Upper lobe of left lung (tissue), 6 donors: Measurements from ENCODE around the gene ADAMTS16. TPM values are rescaled to one million over a fixed set of nuclear protein-coding genes. Genes with fewer than 3 reads are reported as not detected.

Experiments used
- ATAC-seq, 2 donors: fragments of 200-7000 bp; cut with Tn5 transposase; one replicate each; pipeline ENCODE4 v1.9.1; 2022; ENCODE audit warnings: mild to moderate bottlenecking in 2 of 2, moderate library complexity in 2 of 2; ENCODE audit not compliant: low FRiP score in 2 of 2
- DNase-seq, 2 donors: peaks; one replicate each; pipeline ENCODE4 v3.0.0-alpha.2; 2019 to 2020
- H3K27ac ChIP-seq, 4 donors: fragments of 200-600 bp; sonication (generic); one replicate each; pipeline ENCODE4 v1.5.1; 2016 to 2019
- H3K27me3 ChIP-seq, 4 donors: fragments of 200-600 bp; sonication (generic); one replicate each; pipeline ENCODE4 v1.5.1; 2017 to 2019
- H3K36me3 ChIP-seq, 4 donors: fragments of 200-600 bp; sonication (generic); one replicate each; pipeline ENCODE4 v1.5.1; 2016 to 2019
- H3K4me1 ChIP-seq, 4 donors: fragments of 200-600 bp; sonication (generic); one replicate each; pipeline ENCODE4 v1.5.1; 2018 to 2019
- H3K4me3 ChIP-seq, 4 donors: fragments of 200-600 bp; sonication (generic); one replicate each; pipeline ENCODE4 v1.5.1; 2017 to 2019; ENCODE audit warnings: mild to moderate bottlenecking in 2 of 4, moderate library complexity in 1 of 4
- H3K9me3 ChIP-seq, 4 donors: fragments of 200-600 bp; sonication (generic); one replicate each; pipeline ENCODE4 v1.5.1; 2018 to 2019
- EP300 ChIP-seq, 4 donors: sonication (generic); formaldehyde crosslinking; IDR thresholded peaks; one replicate each; pipeline ENCODE4 v1.5.1; 2017; ENCODE audit warnings: antibody characterized with exemption in 4 of 4, control low read depth in 2 of 4
- POLR2A ChIP-seq, 4 donors: fragments of 450-650 bp; IDR thresholded peaks; one replicate each; pipeline ENCODE4 v1.5.1; 2016 to 2017; ENCODE audit warnings: antibody characterized with exemption in 4 of 4, mild to moderate bottlenecking in 2 of 4
- POLR2AphosphoS5 ChIP-seq, 2 donors: sonication (generic); formaldehyde crosslinking; IDR thresholded peaks; one replicate each; pipeline ENCODE4 v1.5.1; 2017; ENCODE audit warnings: antibody characterized with exemption in 2 of 2
- WGBS, 2 donors: methylation state at CpG; one replicate each; pipeline ENCODE4 v1.1.5; 2017 to 2018; 5-methylcytosine and 5-hydroxymethylcytosine counted together
- total RNA-seq, 6 donors: library from RNA; depleted of rRNA in 4 of 6; stranded (reverse); fragments of >200 nt in 4 of 6; gene quantifications; one replicate each; pipeline versions ENCODE4 v1.1.0 to v1.2.1, GENCODE V29; 2016 to 2021
- TF ChIP-seq, protein P1 (sequence below), 6 experiments: fragments of 450-650 bp in 4 of 6; fragments of 200-600 bp in 2 of 6; sonication (generic) in 2 of 6; IDR thresholded peaks; one replicate each; pipeline ENCODE4 v1.5.1; 2016 to 2019; ENCODE audit warnings: antibody characterized with exemption in 6 of 6
- donor health status: DM: no; HTN: no; CAD: no; lungs with moderate emphysema.
- donor health status: DM: no; HTN: yes; CAD: no; lungs with severe emphysema.

Gene ADAMTS16
- total RNA-seq, 6 donors from 2014 or later: 0.29 to 3.0 TPM; not detected in 4

DNA sequence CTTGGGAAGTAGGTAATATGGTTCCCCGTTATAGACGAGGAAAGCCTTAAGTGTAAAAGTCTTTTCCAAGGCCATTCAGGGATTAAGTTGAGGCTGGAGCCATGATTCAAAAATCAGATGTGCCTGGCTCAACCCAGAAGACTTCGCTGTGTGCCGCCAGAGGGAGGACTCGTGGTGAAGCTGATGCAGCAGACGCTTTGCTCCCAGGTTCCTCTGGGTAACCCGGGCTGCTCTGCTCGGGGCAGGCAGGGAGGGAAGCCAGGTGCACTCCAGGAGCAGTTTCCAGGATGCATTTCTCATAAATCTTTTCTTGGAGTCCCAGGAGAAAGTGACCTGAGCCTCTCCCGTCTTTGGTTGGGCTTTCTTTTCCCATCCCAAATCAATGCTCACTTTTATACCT, 219.5 kb downstream of the ADAMTS16 start:
- WGBS, 2 donors: 82 to 97% methylated on average over 9 of the region's 9 CpGs
- ATAC-seq (no peak), DNase-seq (no peak)
- Histone ChIP-seq H3K27ac (no peak overlapping the region), H3K27me3 (no peaks in the 10 kb centered on the region), H3K4me1 (no peaks in the 10 kb centered on the region), H3K36me3 (no peaks in the 10 kb centered on the region), H3K4me3 (no peak overlapping the region), H3K9me3 (no peaks in the 10 kb centered on the region)
- TF ChIP-seq POLR2A (IDR thresholded peaks at IDR 0.05): no peak
- TF ChIP-seq, protein P1, sequence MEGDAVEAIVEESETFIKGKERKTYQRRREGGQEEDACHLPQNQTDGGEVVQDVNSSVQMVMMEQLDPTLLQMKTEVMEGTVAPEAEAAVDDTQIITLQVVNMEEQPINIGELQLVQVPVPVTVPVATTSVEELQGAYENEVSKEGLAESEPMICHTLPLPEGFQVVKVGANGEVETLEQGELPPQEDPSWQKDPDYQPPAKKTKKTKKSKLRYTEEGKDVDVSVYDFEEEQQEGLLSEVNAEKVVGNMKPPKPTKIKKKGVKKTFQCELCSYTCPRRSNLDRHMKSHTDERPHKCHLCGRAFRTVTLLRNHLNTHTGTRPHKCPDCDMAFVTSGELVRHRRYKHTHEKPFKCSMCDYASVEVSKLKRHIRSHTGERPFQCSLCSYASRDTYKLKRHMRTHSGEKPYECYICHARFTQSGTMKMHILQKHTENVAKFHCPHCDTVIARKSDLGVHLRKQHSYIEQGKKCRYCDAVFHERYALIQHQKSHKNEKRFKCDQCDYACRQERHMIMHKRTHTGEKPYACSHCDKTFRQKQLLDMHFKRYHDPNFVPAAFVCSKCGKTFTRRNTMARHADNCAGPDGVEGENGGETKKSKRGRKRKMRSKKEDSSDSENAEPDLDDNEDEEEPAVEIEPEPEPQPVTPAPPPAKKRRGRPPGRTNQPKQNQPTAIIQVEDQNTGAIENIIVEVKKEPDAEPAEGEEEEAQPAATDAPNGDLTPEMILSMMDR (IDR thresholded peaks at IDR 0.05): no peak
- no peak for TF ChIP-seq POLR2AphosphoS5 (IDR thresholded peaks at IDR 0.05)
- no peak for TF ChIP-seq EP300 (IDR thresholded peaks at IDR 0.05)

DNA sequence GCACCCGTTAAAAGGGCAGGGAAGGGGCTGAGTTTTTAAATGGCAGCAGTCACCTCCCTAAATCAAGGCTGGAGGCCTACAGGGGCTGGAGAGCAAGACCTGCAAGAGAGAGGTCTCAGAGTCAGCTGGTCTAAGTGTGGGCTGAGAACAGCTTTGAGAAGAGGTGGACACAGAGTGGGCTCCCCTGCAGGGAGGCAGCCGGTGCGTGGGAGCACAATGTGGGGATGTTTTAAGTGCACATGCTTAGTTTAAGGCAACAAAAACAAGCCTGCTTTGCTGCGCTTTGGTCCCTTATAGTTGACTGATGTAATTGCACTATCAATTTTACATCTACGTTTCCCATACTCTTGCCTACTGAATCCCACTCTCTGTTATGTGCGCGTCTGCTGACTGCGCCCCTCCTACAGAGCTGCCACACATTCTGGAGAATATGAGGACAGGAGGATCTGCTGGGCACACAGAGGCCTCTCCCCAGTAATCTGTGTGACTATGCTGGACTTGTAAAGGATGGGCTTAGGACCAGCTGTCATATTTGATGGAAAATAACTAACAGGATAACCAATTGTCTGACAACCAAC, 220.3 kb downstream of the ADAMTS16 start:
- H3K4me3 ChIP-seq: no peak overlapping the region
- H3K4me1 ChIP-seq: no peaks in the 10 kb centered on the region

DNA sequence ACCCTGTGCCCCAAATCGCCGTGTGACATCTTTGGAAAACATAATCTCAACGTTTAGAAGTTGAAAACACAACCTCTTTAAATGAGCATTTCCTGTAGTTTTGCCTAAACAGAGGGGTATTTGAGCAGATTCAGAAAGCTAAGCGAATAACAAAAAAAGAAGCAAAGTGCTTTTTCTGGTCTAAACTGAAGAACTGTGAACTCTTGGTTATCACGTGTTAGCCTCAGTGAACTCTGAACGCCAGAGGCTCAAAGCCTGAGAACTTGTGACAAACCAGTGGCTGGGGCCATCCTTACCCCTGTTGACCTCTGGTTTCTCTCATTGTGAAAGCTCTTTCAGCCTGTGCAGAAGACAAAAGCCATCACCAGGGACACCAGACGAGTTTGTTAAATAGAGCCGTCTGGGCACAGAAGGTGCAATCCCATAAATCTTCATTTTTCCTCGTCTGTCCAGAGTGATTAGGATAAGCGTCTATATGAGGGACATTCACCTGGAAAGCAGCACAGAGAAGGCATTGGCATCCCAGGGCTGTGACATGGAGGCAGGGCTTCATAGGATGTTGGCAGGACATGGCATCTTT, 220.9 kb downstream of the ADAMTS16 start:
- no peak for DNase-seq
- WGBS, 2 donors: 72 to 75% methylated on average over 9 to 10 of the region's 10 CpGs
- no peaks in the 10 kb centered on the region for H3K9me3 ChIP-seq
- H3K27ac ChIP-seq: no peak overlapping the region
- no peaks in the 10 kb centered on the region for H3K27me3 ChIP-seq
- H3K36me3 ChIP-seq: no peaks in the 10 kb centered on the region
- no peak overlapping the region for H3K4me3 ChIP-seq
- TF ChIP-seq, protein P1 (IDR thresholded peaks at IDR 0.05): no peak
- no peak for TF ChIP-seq POLR2AphosphoS5 (IDR thresholded peaks at IDR 0.05)
- TF ChIP-seq POLR2A (IDR thresholded peaks at IDR 0.05): no peak
- no peak for TF ChIP-seq EP300 (IDR thresholded peaks at IDR 0.05)
- ATAC-seq: no peak
- H3K4me1 ChIP-seq: no peaks in the 10 kb centered on the region

More for the DNA sequence above, 220.3 kb downstream of the ADAMTS16 start:
- H3K27me3 ChIP-seq: no peaks in the 10 kb centered on the region
- H3K9me3 ChIP-seq: no peaks in the 10 kb centered on the region
- H3K27ac ChIP-seq: no peak overlapping the region
- no peak for ATAC-seq
- DNase-seq: no peak
- H3K36me3 ChIP-seq: no peaks in the 10 kb centered on the region
- TF ChIP-seq, protein P1 (IDR thresholded peaks at IDR 0.05): no peak
- TF ChIP-seq EP300 (IDR thresholded peaks at IDR 0.05) (no peak), POLR2AphosphoS5 (IDR thresholded peaks at IDR 0.05) (no peak), POLR2A (IDR thresholded peaks at IDR 0.05) (no peak)
- 83 to 95% methylated on average over 8 of the region's 8 CpGs for WGBS, 2 donors

DNA sequence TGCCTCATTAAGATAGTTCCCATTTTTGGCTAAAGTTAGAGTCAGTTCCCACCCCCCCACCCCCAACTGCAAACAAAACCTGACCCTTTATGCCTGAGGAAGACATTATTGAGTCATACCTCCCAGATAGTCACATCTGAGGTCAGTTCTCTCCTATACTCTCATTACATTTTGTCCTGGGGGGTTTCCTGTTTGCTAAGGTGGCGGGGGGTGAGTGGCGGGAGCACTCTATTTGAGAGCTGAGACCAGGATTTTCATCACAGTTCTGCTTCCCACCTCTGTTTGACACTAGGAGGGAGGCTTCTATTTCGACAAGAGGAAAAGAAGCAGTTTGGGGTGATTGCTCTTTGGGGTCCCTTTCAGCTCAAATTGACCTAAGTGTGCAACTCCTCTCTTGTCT, 222.9 kb downstream of the ADAMTS16 start:
- Histone ChIP-seq H3K27ac (no peak overlapping the region), H3K4me3 (no peak overlapping the region), H3K36me3 (no peaks in the 10 kb centered on the region), H3K27me3 (no peaks in the 10 kb centered on the region), H3K4me1 (no peaks in the 10 kb centered on the region), H3K9me3 (no peaks in the 10 kb centered on the region)
- TF ChIP-seq, protein P1 (IDR thresholded peaks at IDR 0.05): no peak
- TF ChIP-seq EP300 (IDR thresholded peaks at IDR 0.05): no peak
- TF ChIP-seq POLR2A (IDR thresholded peaks at IDR 0.05): no peak
- no peak for TF ChIP-seq POLR2AphosphoS5 (IDR thresholded peaks at IDR 0.05)
- 80 to 93% methylated on average over 2 to 3 of the region's 3 CpGs for WGBS, 2 donors
- DNase-seq (no peak), ATAC-seq (no peak)

DNA sequence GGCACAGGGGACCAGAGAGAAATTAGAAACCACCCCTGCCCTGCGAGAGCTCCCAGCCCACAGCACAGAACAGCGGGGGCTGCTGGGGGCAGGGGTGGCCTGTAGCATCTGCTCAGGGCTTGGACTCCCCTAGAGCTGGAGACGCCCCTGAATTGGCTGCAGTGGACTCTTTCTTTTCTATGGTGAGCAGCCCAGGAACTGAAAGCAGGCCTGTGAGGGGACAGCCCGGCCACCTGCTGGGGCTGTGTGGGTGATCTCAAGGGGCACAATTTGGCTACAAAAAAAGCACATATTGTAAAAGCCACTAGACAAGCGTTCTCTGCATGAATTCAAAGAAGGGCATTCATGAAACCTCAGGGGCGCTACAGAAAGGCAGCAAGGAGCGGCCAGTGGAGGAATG, 224.8 kb downstream of the ADAMTS16 start:
- H3K4me1 ChIP-seq: no peaks in the 10 kb centered on the region
- no peaks in the 10 kb centered on the region for H3K27me3 ChIP-seq
- no peak for ATAC-seq
- no peaks in the 10 kb centered on the region for H3K36me3 ChIP-seq
- H3K4me3 ChIP-seq: no peak overlapping the region
- TF ChIP-seq, protein P1 (IDR thresholded peaks at IDR 0.05): no peak
- TF ChIP-seq EP300 (IDR thresholded peaks at IDR 0.05) (no peak), POLR2A (IDR thresholded peaks at IDR 0.05) (no peak), POLR2AphosphoS5 (IDR thresholded peaks at IDR 0.05) (no peak)
- 90 to 92% methylated on average over 7 of the region's 7 CpGs for WGBS, 2 donors
- DNase-seq: peak in 1 of 2 donors; percentile 17
- H3K9me3 ChIP-seq: no peaks in the 10 kb centered on the region
- H3K27ac ChIP-seq: no peak overlapping the region
